GM18499 (cell line): ENCODE data around the gene SLC44A2.

Experiments used
- ATAC-seq: cut with Tn5 transposase; IDR thresholded peaks from one replicate; pipeline ENCODE4 v1.9.1; 2021; ENCODE audit warnings: moderate number of reproducible peaks; ENCODE audit not compliant: insufficient read depth, unreplicated experiment

Gene SLC44A2

DNA sequence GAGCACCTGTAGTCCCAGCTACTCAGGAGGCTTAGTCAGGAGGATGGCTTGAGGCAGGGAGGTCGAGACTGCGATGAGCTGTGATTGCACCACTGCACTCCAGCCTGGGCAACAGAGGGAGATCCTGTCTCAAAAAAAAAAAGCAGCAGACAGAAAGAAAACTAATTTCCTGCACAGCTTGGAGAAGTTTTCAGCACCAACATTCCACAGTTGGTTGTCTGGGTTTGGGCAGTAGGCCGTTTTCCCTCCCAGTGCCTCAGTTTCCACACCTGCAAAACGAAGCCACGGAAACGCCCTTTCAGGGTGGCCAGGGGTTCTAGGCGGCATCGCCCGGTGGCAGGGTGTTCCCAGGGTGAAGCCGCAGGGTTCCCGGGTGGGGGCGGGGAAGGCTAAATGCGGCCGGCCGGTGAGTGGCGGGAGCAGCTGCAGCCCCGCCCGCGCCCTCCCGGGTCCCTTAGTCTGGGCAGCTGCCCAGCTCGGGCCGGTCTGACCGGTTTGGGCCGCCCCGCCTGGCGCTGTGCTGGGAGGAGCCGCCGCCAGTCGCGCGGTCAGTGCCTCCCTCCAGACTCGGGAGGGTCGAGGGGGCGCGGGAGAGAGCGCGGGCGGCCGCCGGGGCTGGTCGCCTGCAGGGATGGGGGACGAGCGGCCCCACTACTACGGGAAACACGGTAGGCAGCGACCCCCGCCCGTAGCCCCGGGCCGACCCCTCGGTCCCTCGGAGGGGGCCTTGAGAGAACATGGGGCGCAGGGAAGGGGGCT lies at the start of gene SLC44A2:
TSS of gene SLC44A2 (plus strand) at position 551 of the 759 bp plus-strand sequence. CDS start at position 632, 81 bp downstream.
- no peak for ATAC-seq

DNA sequence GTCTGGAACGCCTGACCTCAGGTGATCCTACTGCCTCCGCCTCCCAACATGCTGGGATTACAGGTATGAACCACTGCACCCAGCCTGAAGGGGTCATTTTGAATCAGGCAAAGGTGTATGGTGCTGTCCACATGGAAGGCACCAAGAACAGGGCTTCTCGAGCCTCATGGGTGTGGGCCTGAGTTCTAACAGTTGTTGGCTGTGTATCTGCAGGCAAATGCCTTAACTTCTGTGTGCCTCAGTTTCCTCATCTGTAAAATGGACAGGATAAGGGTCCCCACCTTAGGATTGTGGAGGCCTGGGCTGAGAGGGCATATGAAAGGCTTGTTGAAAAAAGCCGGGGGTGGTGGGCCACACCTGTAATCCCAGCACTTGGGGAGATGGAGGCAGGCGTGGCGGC lies 47.4 kb upstream of the SLC44A2 start:
- no peak for ATAC-seq

DNA sequence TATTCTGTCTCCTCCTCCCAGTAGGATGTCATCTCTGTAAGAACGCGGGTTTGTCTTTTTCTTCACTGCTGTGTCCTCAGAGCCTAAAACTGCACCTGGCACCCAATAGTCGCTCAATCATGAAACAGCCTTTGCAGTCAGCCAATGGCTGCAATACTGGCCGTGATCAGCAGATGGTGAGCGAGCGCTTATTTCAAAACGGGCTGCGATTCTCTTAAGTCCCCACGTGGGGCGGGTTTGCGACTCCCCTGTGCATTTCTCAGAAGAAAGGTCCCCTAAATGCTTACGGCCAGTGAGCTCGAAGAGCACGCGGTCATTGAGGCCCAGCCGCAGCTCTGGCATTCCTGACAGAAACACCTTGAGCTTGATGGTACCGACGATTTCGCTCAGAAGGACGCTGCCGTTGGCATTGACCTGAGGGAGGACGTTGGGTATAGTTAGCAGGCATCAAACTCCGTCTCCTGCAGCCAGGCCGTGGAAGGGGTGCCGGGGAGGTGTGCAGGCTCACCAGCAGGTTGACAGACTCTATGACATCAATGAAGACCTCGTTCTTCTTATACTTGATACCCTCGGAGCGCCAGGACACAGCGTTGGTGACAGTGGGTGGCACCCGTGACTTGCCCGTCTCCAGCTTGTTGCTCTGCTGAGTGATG lies 44.2 kb upstream of the SLC44A2 start:
- ATAC-seq = no peak

DNA sequence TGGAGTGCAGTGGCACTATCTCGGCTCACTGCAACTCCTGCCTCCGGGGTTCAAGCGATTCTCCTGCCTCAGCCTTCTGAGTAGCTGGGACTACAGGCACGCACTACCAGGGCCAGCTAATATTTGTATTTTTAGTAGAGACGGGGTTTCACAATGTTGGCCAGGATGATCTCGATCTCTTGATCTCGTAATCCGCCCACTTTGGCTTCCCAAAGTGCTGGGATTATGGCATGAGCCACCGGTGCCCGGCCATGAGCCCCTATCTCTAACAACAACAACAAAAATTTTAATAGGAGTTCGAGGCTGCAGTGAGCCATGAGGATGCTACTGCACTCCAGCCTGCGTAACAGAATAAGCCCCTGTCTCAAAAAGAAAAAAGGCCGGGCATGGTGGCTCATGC lies 43.3 kb upstream of the SLC44A2 start:
- ATAC-seq = no peak

DNA sequence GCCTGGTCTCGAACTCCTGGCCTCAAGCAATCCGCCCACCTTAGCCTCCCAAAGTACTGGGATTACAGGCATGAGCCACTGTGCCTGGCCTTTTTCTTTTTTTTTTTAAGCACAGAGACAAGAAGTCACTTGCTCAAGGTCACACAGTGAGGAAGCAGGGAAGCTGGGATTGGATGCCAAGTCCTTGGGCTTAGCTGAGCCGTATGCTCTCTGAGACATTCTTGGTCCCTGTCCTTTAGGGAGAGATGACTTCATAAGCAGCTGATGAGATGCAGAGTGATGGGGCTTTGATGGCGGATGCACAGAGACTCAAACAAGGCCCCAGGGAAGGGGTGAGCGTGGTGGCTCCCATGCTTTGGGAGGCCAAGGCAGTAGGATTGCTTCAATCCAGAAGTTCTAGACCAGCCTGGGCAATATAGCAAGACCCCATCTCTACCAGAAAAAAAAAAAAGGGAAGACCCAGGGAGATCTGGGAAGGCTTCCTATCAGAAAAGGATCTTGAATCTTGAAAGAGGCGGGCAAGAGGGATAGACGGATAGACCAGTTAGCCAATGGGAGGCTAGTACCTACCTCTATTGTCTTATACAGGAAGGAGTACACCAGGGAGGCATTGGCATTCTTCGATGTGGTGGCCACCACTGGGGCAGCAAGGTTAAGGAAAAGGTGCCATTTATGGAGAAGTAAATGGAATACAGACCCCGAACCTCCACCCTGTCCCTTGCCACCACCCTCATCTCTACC lies 42.1 kb upstream of the SLC44A2 start:
- ATAC-seq = no peak

DNA sequence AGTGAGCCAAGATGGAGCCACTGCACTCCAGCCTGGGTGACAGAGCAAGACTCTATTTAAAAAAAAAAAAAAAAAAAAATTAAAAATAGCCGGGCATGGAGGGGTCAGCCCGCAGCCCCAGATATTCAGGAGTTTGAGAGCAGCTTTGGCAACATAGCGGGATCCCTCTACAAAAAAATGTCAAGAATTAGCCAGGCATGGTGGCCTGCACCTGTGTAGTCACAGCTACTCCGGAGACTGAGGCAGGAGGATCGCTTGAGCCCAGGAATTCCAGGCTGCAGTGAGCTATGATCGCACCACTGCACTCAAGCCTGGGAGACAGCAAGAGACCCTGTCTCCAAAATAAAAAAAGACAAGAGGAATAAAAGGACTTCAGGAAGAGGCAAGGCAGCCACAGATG lies 39.0 kb upstream of the SLC44A2 start:
- no peak for ATAC-seq

DNA sequence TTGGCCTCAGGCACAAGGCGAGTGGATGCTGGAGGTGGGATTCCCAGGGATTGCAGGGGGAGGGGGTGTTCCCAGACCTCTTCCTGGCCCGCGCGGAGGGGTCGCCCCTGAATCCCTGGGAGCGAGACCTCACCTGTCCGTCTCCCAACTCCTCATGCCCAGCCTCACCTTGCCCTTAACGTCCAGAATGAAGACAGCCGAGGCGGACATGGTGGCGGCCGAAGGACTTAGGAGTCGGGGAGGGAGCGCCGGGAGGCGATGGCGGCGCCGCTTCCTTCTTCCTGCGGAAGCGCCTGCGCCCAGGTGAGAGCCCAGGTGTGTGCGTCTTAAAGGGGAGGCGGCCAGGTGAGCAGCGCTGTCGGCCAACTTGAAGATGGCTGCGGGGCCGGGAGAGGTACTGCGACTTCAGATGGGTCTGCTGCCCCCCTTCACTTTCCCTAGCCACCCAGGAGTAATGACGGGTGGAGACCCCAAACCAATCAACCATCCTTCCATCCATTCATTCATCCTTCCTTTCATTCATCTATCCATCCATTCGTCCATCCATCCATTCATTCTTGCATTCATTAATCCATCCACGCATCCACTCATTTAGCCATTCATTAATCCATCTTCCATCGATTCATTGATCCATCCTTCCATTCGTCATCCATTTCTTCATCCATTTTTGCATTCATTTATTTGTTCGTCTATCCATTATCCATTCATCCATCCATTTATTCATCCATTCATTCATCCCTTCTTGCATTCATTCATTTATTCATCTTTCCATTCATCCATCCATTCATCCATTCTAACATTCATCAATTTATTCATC lies 38.1 kb upstream of the SLC44A2 start, which contains the start of gene AP1M2:
TSS of gene AP1M2 (minus strand) at position 291 of the 817 bp plus-strand sequence. CDS start at position 210, 81 bp downstream.
- ATAC-seq = no peak

DNA sequence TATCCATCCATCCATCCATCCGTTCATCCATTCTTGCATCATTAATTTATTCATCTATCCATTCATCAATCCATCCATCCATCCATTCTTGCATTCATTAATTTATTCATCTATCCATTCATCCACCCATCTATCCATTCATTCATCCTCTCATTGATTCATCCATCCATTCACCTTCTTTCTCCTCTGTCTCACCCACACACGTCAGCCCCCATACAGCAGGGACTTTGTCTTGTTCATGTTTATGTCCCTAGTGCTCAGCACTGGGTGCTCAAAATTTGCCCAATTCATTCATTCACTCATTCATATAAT lies 37.6 kb upstream of the SLC44A2 start:
- ATAC-seq = no peak

DNA sequence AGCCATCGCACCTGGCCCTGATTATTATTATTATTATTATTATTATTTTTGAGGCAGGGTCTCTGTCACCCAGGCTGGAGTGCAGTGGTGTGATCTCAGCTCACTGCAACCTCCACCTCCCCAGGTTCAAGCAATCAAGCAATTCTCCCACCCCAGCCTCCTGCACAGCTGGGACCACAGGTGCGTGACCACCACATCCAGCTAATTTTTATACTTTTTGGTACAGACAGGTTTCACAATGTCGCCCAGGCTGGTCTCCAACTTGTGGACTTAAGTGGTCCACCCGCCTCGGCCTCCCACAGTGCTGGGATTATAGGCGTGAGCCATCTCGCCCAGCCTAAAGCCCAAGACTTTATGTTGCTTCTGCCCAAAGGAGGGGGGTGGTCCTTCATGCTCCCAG lies 32.2 kb upstream of the SLC44A2 start:
- no peak for ATAC-seq

DNA sequence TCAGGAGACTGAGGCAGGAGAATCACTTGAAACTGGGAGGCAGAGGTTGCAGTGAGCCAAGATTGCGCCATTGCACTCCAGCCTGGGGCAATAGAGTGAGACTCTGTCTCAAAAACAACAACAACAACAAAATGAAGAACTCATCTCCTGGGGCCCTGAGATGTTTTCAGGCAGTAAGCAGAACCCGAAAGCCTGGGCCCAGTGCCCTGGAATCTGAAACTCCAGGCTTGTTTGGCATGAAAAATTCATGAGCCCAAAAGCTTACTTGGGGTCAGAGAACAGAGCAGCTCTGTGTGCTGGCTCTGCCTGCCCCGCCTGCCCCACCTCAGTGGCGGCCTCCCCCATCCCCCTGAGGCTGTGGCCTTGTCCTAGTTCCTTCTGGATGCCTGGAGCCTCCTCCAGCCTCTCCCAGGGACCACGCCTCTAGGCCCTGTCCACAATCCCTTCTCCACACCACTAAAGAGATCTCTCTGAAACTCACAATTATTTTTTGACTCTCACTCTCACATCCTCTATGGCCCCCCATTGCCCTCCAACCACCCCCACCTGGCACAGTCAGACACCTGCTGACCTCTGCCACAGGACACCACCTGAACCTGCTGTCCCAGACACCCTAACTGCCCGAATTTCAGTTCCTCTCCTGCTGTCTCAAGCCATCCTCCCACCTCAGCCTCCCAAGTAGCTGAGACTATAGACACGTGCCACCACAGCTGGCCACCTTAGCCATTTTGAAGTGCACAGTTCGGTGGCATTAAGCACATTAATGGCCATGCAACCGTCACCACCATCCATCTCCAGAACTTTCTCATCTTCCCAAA lies 31.3 kb upstream of the SLC44A2 start:
- ATAC-seq = no peak

DNA sequence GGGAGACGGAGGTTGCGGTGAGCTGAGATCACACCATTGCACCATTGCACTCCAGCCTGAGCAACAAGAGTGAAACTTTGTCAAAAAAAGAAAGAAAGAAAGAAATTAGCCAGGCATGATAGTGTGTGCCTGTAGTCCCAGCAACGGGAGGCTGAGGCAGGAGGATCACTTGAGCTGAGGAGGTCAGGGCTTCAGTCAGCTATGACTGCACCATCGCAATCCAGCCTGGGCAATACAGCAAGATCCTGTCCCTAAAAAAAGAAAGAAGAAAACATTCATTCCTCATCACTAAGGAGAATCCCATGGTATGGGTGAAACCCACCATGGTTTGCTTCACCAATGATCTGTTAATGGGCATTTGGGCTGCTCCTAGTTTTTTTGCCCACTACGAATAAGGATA lies 25.2 kb upstream of the SLC44A2 start:
- ATAC-seq = no peak

DNA sequence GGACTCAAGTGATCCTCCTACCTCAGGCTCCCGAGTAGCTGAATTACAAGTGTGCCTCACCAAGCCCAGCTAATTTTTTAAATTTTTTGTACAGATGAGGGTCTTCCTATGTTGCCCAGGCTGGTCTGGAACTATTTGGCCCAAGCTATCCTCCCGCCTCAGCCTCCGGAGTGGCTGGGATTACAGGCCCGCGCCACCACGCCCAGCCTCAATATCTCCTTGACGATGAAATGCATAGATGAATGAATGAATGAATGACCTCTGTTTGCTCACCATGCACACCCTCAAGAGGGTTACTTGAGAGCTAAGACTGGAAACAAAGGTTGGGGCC lies 23.4 kb upstream of the SLC44A2 start:
- no peak for ATAC-seq

DNA sequence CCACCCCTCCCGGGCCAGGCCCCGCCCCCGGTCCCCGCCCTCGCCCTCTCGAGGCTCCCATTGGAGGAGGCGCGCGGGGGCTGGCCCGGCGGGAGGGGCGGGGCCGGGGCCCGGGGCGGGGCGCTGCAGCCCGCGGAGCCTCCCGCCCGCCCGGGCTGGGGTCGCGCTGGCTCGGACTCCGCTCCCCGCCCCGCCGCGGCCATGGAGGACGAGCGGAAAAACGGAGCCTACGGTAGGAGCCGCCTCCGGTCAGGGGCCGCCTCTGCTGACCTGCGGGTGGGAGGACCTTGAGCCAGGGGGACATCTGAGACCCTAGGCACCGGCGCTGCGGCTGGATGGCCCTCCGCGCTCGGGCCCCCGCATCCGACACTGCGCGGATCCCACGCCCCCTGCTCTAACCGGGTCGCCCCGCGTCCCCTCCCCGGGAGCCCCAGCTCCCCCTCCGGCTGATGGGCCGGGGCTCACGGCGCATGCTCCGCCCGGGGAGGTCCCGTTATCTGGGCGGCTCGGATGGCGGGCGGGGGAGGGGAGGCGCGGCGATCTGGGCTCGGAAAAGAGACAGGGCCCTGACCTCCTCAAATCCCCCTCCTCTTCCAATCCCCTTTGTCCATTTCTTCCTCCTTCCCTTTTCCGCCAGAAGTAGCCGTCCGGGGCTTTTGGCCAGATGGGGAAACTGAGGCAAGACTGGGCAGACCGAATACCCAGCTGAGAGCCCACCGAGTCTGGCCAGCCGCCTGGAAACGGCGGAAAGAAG lies 22.8 kb upstream of the SLC44A2 start:
- ATAC-seq = no peak

DNA sequence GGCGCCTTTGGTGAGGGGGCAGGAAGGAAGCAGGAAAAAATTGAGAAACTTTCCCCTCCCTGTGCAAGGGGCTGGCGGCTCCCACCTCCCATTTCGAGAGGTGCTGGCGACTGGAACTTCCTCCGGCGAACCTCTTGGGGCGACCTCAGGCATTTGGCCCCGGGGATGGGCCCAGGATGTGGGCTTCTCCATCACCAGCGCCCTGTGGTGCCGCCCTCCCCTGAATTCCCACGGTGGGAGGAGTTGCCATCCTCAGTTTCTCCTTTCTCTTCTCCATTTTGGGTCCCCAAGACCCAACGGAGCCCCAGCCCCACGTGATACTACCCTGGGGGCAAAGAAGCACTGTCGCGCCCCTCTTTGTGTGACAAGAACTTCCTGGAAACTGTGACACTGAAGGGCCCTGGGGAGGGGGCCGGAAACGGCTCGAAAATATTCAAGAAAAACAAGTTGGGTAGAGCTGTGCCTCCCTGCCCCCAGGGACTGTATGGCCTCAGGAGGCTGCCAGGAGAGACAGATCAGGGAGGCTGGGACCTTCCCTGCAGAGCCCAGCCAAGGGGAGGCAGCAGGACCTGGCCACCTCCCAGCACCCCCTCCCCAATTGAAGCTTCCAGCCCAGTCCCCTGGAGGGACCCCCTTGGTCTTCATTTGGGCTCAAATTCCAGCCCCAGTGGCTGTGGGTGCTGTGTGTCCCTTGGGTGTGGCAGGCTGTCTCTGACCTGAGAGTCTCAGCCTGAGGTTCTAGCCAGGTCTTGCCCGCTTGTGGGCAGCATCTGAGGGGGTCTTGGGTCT lies 22.1 kb upstream of the SLC44A2 start:
- no peak for ATAC-seq

DNA sequence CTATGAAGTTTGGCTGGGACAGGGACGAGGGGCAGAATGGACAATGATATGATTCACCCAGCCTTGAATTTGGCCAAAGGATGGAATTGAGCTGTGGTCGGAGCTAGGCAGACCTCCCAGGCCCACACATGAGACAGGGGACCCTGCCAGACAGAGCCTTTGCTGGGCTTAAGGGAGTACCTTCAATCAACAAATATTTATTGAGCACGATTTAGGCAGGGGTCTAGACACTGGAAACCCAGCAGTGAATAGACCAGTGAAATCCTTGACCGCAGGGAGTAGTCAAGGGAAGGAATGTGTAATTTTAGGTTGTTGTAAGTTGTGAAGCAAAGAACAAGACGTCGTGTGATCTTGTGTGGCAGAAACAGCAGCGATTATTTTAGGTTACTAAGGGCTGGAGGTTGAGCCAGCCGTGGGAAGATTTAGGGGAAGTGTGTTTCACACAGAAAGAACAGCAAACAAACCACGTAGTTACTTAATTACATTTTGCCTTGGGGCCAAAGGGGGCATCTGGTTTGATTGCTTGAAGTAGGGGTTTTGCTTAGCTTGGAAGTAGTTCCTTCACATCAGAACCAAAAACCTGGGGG lies 21.4 kb upstream of the SLC44A2 start:
- no peak for ATAC-seq

DNA sequence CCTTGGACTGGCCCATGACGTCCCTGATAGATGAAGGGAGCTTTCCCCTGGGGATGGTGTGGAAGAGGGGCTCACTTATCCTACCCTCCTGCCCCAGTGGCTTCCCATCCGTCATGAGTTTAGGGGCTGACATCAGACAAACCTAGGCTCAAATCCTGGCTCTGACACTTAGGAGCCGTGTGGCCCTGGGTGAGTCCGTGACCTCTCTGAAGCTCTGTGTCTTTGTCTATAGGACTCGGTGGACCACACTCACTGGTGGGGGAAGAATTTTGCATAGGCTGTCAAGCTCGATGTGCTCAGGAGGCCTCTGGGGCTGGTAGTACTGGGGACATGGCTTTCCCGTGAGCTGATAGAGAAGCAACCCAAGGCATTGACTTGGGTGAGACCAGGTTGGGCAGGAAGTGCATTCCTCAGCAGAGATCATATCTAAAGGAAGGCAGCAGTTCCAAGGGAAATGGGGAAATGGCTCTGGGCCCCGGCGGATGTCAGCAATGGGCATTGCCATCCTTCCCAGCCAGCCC lies 20.8 kb upstream of the SLC44A2 start:
- ATAC-seq = no peak

DNA sequence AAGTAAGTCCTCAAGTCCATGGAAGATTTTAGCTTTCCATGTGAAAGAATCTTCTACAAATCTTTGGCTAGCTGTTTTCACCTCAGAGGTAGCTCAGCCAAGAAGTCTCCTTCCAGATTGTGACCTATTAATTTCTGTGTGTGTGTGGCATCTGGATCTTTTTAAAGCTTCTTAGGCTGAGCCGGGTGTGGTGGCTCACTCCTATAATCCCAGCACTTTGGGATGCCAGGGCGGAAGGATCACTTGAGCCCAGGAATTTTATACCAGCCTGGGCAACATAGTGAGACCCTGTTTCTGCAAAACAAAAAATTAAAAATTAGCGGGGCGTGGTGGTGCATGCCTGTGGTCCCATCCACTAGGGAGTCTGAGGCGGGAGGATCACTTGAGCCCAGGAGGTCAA lies 13.4 kb upstream of the SLC44A2 start:
- ATAC-seq = no peak
